Osteoblast (primary cell): ENCODE data around the gene TSPAN4. TPM values are rescaled to one million over a fixed set of nuclear protein-coding genes. Genes with fewer than 3 reads are reported as not detected.

Experiments
- DNase-seq: peaks from one replicate; pipeline ENCODE4 v3.0.0; 2011; ENCODE audit warnings: low spot score, mixed read lengths; ENCODE audit not compliant: insufficient read length; ENCODE audit errors: missing footprints
- H2AFZ ChIP-seq: 2 replicates; pipeline ENCODE4 v1.6.0; 2011; ENCODE audit warnings: mild to moderate bottlenecking, low read length
- H3K27ac ChIP-seq: 2 replicates; pipeline ENCODE4 v1.5.1; 2011; ENCODE audit warnings: mild to moderate bottlenecking, low read depth, low read length, moderate library complexity
- H3K27me3 ChIP-seq: 2 replicates; pipeline ENCODE4 v1.6.0; 2012; ENCODE audit warnings: mild to moderate bottlenecking, control low read depth, inconsistent platforms, low read length, moderate library complexity; ENCODE audit not compliant: insufficient read depth
- H3K36me3 ChIP-seq: 2 replicates; pipeline ENCODE4 v1.5.1; 2011; ENCODE audit warnings: mild to moderate bottlenecking, low read length, control low read depth, moderate library complexity; ENCODE audit not compliant: insufficient read depth
- H3K4me1 ChIP-seq: 2 replicates; pipeline ENCODE4 v1.5.1; 2011; ENCODE audit warnings: mild to moderate bottlenecking, low read length, control low read depth, moderate library complexity; ENCODE audit not compliant: insufficient read depth
- H3K4me2 ChIP-seq: 2 replicates; pipeline ENCODE4 v1.6.0; 2011; ENCODE audit warnings: mild to moderate bottlenecking, low read length; ENCODE audit not compliant: insufficient read depth
- H3K4me3 ChIP-seq: fragments of 200-600 bp; sonication (generic); 3 replicates; pipeline ENCODE4 v1.5.1; 2012; ENCODE audit warnings: mild to moderate bottlenecking, low read length, inconsistent platforms; ENCODE audit not compliant: insufficient read depth
- H3K79me2 ChIP-seq: 2 replicates; pipeline ENCODE4 v1.6.0; 2012; ENCODE audit warnings: mild to moderate bottlenecking, low read length, control low read depth, inconsistent platforms; ENCODE audit not compliant: insufficient read depth
- H3K9me3 ChIP-seq: 2 replicates; pipeline ENCODE4 v1.5.1; 2011; ENCODE audit warnings: low read depth, low read length, control low read depth
- H4K20me1 ChIP-seq: 2 replicates; pipeline ENCODE4 v1.6.0; 2012; ENCODE audit warnings: mild to moderate bottlenecking, low read length, control low read depth; ENCODE audit not compliant: insufficient read depth
- total RNA-seq: library from RNA; depleted of rRNA; stranded (reverse); fragments of >200 nt; gene quantifications from 2 replicates; pipeline ENCODE4 v1.2.3, GENCODE V29; 2012
- TF ChIP-seq, protein P1 (sequence below): IDR thresholded peaks from 2 replicates; pipeline ENCODE4 v1.5.1; 2011; ENCODE audit warnings: mild to moderate bottlenecking, low read depth, low read length, moderate library complexity; ENCODE audit errors: extremely low read depth

TSPAN4 gene
- total RNA-seq, 1 donor: 168 TPM

- H2AFZ ChIP-seq: no peak overlapping the region
- H4K20me1 ChIP-seq: peaks cover 15% of the 10 kb centered on the region
- H3K79me2 ChIP-seq: peaks cover 37% of the 10 kb centered on the region
- peaks cover 4% of the 10 kb centered on the region for H3K36me3 ChIP-seq
- peak overlapping the region; percentile 83 for H3K4me2 ChIP-seq
- H3K27ac ChIP-seq: no peak overlapping the region
- no peaks in the 10 kb centered on the region for H3K27me3 ChIP-seq
- no peak for DNase-seq
- H3K4me1 ChIP-seq: peaks cover 11% of the 10 kb centered on the region
- no peaks in the 10 kb centered on the region for H3K9me3 ChIP-seq
- H3K4me3 ChIP-seq: peak overlapping the region; percentile 96
- TF ChIP-seq, protein P1, sequence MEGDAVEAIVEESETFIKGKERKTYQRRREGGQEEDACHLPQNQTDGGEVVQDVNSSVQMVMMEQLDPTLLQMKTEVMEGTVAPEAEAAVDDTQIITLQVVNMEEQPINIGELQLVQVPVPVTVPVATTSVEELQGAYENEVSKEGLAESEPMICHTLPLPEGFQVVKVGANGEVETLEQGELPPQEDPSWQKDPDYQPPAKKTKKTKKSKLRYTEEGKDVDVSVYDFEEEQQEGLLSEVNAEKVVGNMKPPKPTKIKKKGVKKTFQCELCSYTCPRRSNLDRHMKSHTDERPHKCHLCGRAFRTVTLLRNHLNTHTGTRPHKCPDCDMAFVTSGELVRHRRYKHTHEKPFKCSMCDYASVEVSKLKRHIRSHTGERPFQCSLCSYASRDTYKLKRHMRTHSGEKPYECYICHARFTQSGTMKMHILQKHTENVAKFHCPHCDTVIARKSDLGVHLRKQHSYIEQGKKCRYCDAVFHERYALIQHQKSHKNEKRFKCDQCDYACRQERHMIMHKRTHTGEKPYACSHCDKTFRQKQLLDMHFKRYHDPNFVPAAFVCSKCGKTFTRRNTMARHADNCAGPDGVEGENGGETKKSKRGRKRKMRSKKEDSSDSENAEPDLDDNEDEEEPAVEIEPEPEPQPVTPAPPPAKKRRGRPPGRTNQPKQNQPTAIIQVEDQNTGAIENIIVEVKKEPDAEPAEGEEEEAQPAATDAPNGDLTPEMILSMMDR: no peak
Measured at GRCh38 chr11:909406-909805, 66.8 kb downstream of the TSPAN4 start.

DNA sequence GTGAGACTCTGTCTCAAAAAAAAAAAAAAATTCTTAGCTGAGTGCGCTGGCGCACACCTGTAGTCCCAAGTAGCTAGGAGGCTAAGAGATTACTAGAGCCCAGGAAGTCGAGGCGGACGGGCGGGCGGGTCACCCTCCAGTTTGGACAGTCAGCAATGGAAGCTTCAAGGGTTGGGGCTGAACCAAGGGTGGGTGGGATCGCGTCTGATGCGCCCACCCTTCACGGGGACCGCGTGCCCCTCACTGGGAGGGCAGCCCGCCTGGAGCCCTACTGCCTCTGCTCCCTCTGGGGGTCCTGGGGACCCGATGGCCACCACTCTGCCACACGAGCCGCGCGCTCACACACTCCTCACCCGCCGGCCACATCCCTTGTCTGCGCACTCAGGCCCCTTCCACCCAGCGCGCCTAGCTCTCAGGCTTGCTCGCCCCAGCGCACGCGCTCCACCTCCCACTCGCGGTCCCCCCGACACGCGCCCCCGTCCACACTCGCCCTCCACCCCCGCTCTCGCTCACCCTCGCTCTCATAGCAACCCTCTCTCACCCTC is 67.5 kb downstream of the TSPAN4 start:
- peaks cover 15% of the 10 kb centered on the region for H4K20me1 ChIP-seq
- DNase-seq: peak; percentile 96
- no peaks in the 10 kb centered on the region for H3K27me3 ChIP-seq
- peaks cover 11% of the 10 kb centered on the region for H3K4me1 ChIP-seq
- H3K9me3 ChIP-seq: no peaks in the 10 kb centered on the region
- H3K4me2 ChIP-seq: peak overlapping the region; percentile 83
- peak overlapping the region; percentile 65 for H2AFZ ChIP-seq
- H3K4me3 ChIP-seq: peak overlapping the region; percentile 96
- peak overlapping the region; percentile 17 for H3K27ac ChIP-seq
- no peaks in the 10 kb centered on the region for H3K36me3 ChIP-seq
- peaks cover 37% of the 10 kb centered on the region for H3K79me2 ChIP-seq
- TF ChIP-seq, protein P1: no peak

DNA sequence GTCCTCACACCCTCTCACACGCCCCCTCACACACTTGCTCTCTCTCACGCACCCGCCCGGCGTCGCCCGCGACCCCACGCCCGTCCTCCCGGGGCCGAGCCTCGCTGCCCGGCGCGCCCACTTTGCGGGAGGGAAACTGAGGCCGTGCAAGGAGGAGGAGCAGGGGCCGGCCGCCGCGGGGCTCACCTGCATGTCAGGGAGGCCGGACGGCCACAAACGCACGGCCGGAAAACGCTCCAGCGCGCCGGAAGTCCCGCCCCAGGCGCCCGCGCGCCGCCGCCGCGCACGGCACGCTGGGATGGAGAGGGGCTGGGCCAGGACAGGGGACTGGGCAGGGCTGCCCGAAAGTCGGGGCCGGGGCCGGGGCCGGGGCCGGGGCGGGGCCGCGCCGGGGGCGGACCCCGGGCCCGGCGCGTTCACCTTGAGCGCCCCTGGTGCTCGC is 68.0 kb downstream of the TSPAN4 start, which contains the start of gene CHID1:
Gene CHID1, minus strand, starts transcription at position 222 of the 442 bp plus-strand sequence. CDS start 5,994 bp downstream, outside the sequence.
- no peaks in the 10 kb centered on the region for H3K27me3 ChIP-seq
- H3K4me1 ChIP-seq: peaks cover 11% of the 10 kb centered on the region
- H3K27ac ChIP-seq: peak within 1 kb of the TSS; percentile 51
- DNase-seq: peak; percentile 100
- H4K20me1 ChIP-seq: peaks cover 15% of the 10 kb centered on the region
- TF ChIP-seq, protein P1: no peak
- peak within 1 kb of the TSS; percentile 84 for H3K4me2 ChIP-seq
- peak within 1 kb of the TSS; percentile 75 for H2AFZ ChIP-seq
- H3K36me3 ChIP-seq: no peaks in the 10 kb centered on the region
- H3K79me2 ChIP-seq: peaks cover 37% of the 10 kb centered on the region
- H3K4me3 ChIP-seq: peak within 1 kb of the TSS; percentile 96
- H3K9me3 ChIP-seq: no peaks in the 10 kb centered on the region

DNA sequence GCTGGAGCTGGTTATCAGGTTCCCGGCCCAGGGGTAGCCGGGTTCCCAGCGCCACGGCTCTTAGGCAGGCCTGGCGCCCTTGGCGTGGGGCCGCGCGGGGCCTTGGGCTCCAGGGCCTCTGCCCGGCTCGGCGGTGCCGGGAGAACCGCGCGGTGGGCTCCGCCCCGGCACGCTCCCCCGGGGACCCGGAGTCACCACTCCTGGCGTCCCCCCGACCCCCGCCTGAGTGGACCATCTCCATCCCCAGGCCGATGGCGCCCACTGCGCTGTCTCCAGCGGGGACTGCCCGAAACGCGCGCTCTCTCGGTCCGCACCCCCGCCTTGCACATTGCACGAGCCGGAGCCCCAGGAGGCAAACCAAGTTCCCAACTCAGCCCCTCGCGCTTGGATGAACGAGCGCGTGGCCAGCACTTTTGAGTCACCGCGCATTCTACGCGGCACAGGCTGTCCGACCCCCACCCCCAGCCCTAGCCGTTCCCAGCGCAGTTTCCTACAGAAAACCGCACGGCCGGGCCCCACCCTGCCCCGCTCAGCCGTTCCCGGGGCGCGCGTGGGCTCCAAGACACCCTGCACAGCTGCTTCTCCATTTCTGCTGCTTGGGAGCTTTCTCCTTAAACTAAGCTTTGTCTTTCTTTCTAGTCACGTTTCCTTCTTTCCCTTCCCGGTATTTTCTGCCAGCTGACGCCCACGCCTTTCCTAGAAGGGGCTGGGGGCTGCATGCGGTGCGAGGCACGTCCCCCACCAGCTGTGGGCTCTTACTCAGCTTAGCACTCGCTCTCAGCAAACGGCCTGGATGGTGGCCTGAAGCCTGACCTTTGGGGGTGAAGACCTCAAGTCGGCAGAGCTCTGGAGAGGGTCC is 68.6 kb downstream of the TSPAN4 start:
- Histone ChIP-seq H3K4me1 (peaks cover 11% of the 10 kb centered on the region), H3K36me3 (no peaks in the 10 kb centered on the region)

More for the DNA sequence above, 68.6 kb downstream of the TSPAN4 start:
- TF ChIP-seq, protein P1: no peak
- H3K4me2 ChIP-seq: peak overlapping the region; percentile 84
- no peaks in the 10 kb centered on the region for H3K27me3 ChIP-seq
- peak overlapping the region; percentile 75 for H2AFZ ChIP-seq
- peak overlapping the region; percentile 51 for H3K27ac ChIP-seq
- peak; percentile 96 for DNase-seq
- peak overlapping the region; percentile 96 for H3K4me3 ChIP-seq
- peaks cover 37% of the 10 kb centered on the region for H3K79me2 ChIP-seq
- H4K20me1 ChIP-seq: peaks cover 15% of the 10 kb centered on the region
- H3K9me3 ChIP-seq: no peaks in the 10 kb centered on the region
